Thyroid gland (tissue), 4 donors: ENCODE measurements around the gene PTPRG.

Experiments
- CTCF ChIP-seq, 6 experiments: fragments of 200-600 bp in 3 of 6; fragments of 450-650 bp in 3 of 6; sonication (generic) in 3 of 6; IDR thresholded peaks; one replicate each; pipeline ENCODE4 v1.5.1; 2016 to 2019; ENCODE audit warnings: antibody characterized with exemption in 6 of 6, mild to moderate bottlenecking in 2 of 6, inconsistent platforms in 1 of 6, moderate library complexity in 1 of 6
- POLR2A ChIP-seq, 2 donors: fragments of 450-650 bp; IDR thresholded peaks; one replicate each; pipeline ENCODE4 v1.6.1; 2017; ENCODE audit warnings: antibody characterized with exemption in 2 of 2, mild to moderate bottlenecking in 2 of 2, moderate library complexity in 1 of 2

GRCh38 chr3:61876797-61877196, 315.4 kb downstream of the PTPRG start:
- TF ChIP-seq CTCF (IDR thresholded peaks at IDR 0.05) (no peak), POLR2A (IDR thresholded peaks at IDR 0.05) (no peak)
